WERI-Rb-1 (cell line): Measurements from ENCODE around the gene KAZN.

ENCODE experiments used
- DNase-seq: peaks from one replicate; pipeline ENCODE4 v3.0.0-alpha.2; 2020
- H3K27ac ChIP-seq: fragments of 250-450 bp; sonication (Bioruptor Pico); 2 replicates; pipeline ENCODE4 v1.5.1; 2020; ENCODE audit warnings: mild to moderate bottlenecking, moderate library complexity
- H3K27me3 ChIP-seq: fragments of 250-450 bp; sonication (Bioruptor Pico); 2 replicates; pipeline ENCODE4 v1.5.1; 2021; ENCODE audit warnings: mild to moderate bottlenecking, low read depth, moderate library complexity; ENCODE audit not compliant: insufficient read depth, severe bottlenecking
- H3K36me3 ChIP-seq: fragments of 250-450 bp; sonication (Bioruptor Pico); 2 replicates; pipeline ENCODE4 v1.5.1; 2020; ENCODE audit warnings: mild to moderate bottlenecking, moderate library complexity
- H3K4me3 ChIP-seq: 2 replicates; pipeline ENCODE4 v1.5.1; 2011; ENCODE audit warnings: low read depth, mild to moderate bottlenecking, control low read depth, low read length
- H3K9me3 ChIP-seq: fragments of 250-450 bp; sonication (Bioruptor Pico); 2 replicates; pipeline ENCODE4 v1.5.1; 2021; ENCODE audit warnings: mild to moderate bottlenecking, moderate library complexity; ENCODE audit not compliant: severe bottlenecking
- CTCF ChIP-seq: IDR thresholded peaks from 2 replicates; pipeline ENCODE4 v1.5.1; 2011; ENCODE audit warnings: low read depth, mild to moderate bottlenecking, control low read depth, inconsistent platforms, low read length

The KAZN gene

DNA sequence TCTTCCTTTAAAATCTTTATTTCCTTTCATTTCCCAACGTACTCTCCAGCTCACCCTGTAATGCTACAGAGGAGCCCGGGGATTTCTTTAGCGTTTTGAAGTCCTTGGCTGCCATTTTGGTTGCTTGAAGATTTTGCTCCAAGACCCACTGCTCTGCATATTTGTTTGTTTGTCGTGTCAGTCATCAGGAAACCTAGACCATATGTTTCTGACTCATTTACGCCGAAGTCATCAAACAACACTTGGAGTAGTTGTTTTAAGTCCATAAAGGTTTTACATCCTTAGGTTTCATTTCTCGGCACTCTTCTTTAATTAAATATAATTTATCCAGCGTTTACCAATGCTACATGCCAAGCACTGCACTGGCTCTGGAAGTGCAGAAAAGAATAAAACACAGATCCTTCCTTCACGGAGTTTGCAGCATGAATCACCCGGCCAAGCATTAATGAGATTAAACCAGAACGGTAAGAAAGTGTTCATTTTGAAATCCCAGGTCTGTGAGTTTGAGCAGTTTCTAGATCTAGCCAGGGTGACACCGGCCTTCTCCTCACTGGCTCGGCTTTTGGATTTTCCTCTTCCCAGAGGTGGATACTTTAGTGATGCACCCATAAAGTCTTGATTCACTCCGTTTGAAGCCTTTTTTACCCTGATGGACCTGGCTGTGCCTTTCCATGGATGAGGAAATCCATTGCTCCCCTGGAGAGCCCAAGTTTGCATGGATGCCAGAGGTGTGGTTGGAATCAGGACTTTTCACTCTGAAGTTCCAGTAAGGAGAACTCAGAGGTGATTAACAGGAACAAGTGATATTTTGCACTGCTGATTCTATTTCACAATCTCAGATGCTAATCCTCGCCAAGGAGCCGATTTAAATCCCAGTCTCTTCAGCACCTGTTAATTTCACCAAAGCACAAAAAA lies 109.3 kb downstream of the KAZN start:
- Histone ChIP-seq H3K27ac (no peak overlapping the region), H3K4me3 (no peak overlapping the region), H3K27me3 (no peaks in the 10 kb centered on the region), H3K36me3 (no peaks in the 10 kb centered on the region), H3K9me3 (peaks cover 7% of the 10 kb centered on the region)
- TF ChIP-seq CTCF = no peak
- DNase-seq = no peak

DNA sequence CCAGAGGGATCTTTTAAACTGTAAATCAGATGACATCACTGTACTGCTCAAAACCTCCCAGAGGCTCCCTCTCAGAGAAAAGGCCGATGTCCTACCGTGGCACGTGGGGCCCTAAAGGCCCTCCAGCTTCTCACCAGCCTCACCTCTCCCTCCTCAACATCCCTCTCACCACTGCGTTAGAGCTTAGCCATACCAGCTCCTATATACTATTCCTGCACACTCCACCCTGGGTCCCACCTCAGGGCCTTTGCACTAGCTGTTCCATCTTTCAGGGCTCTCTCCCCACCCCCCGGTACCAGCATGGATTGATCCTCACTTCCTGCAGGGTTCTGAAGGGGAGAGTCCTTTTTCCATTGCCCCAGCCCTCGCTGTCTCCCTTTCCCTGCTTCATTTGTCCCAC lies 111.8 kb downstream of the KAZN start:
- no peaks in the 10 kb centered on the region for H3K27me3 ChIP-seq
- TF ChIP-seq CTCF = no peak
- no peak for DNase-seq
- H3K27ac ChIP-seq = no peak overlapping the region
- H3K36me3 ChIP-seq = no peaks in the 10 kb centered on the region
- no peak overlapping the region for H3K4me3 ChIP-seq
- peaks cover 2% of the 10 kb centered on the region for H3K9me3 ChIP-seq

- no peaks in the 10 kb centered on the region for H3K27me3 ChIP-seq
- H3K27ac ChIP-seq = no peak overlapping the region
- no peak for DNase-seq
- H3K9me3 ChIP-seq = no peaks in the 10 kb centered on the region
- H3K36me3 ChIP-seq = no peaks in the 10 kb centered on the region
- H3K4me3 ChIP-seq = no peak overlapping the region
- no peak for TF ChIP-seq CTCF
These were observed 113.7 kb downstream of the KAZN start for GRCh38 chr1:14712136-14712535.

DNA sequence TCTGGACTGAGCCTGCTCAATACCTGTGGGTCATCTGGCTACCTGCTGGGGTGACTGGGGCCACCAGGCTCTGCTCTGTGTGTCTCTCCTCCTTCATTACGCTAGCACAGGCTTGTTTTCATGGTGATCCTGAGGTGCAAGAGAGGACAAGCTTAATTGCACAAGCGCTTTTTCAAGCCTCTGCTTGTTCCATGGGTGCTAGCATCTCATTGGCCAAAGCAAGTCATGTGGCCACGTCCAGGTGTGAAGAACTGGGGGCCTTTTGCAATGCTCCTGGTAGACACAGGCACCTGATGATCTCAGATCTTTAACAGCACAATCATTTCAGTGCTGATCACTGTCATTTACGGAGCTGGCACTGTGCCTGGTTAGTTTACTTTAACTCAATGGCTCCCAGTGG lies 114.6 kb downstream of the KAZN start:
- Histone ChIP-seq H3K9me3 (no peaks in the 10 kb centered on the region), H3K36me3 (no peaks in the 10 kb centered on the region), H3K4me3 (no peak overlapping the region), H3K27ac (no peak overlapping the region), H3K27me3 (no peaks in the 10 kb centered on the region)
- no peak for DNase-seq
- TF ChIP-seq CTCF = no peak

DNA sequence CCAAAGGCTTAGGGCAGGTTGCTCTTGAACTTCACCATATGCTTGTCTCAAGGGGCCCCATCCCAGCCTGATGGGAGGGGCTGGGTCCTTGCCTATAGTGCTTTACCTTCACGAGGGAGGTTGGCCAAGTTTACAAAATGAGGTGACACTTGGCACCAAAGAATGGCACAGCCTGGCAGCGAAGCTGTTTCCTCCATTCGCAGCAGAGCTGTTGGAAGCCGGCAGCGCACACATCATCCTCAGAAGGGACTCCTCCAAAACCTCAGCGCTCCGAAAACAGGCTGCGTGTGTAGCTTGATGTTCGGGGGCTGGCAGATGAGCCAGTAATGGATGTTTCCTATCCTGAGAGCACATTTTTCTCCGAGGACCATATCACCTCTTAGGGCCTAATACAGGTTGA lies 116.8 kb downstream of the KAZN start:
- H3K4me3 ChIP-seq = no peak overlapping the region
- DNase-seq = no peak
- H3K9me3 ChIP-seq = no peaks in the 10 kb centered on the region
- H3K27ac ChIP-seq = no peak overlapping the region
- H3K36me3 ChIP-seq = no peaks in the 10 kb centered on the region
- TF ChIP-seq CTCF = no peak
- no peaks in the 10 kb centered on the region for H3K27me3 ChIP-seq

DNA sequence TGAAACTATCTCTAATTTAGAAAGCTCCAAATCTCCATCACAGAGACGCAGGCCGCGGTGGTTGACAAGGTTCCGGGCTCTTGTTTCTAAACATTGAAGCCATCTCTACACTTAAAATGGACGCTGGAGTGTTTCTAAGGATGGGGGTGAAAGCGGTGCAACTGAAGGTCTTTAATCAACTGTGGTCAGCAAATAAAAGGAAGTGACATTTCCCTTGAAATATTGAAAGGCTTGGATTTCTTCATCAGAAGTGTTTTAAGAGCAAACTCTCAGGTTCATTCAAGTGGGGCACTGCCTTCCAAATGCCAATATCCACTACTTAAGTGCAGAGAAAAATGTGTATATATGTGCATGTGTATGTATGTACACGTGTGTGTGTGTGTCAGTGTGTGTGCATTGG lies 117.3 kb downstream of the KAZN start:
- no peak for TF ChIP-seq CTCF
- DNase-seq = no peak

More for the DNA sequence above, 117.3 kb downstream of the KAZN start:
- Histone ChIP-seq H3K27me3 (no peaks in the 10 kb centered on the region), H3K36me3 (no peaks in the 10 kb centered on the region), H3K27ac (no peak overlapping the region), H3K9me3 (no peaks in the 10 kb centered on the region), H3K4me3 (no peak overlapping the region)
